Vagina (tissue), 2 donors: ENCODE measurements around the gene LRRC45.

ENCODE experiments used
- CTCF ChIP-seq, 3 experiments: fragments of 450-650 bp in 2 of 3; fragments of 200-600 bp in 1 of 3; sonication (generic) in 1 of 3; IDR thresholded peaks; one replicate each; pipeline ENCODE4 v1.5.1; 2017 to 2019; ENCODE audit warnings: antibody characterized with exemption in 3 of 3, mild to moderate bottlenecking in 2 of 3, moderate library complexity in 2 of 3
- POLR2A ChIP-seq, 2 donors: fragments of 450-650 bp; IDR thresholded peaks; one replicate each; pipeline ENCODE4 v1.6.1; 2017; ENCODE audit warnings: antibody characterized with exemption in 2 of 2, mild to moderate bottlenecking in 2 of 2, moderate library complexity in 2 of 2
- POLR2AphosphoS5 ChIP-seq, 2 donors: sonication (generic); formaldehyde crosslinking; IDR thresholded peaks; one replicate each; pipeline ENCODE4 v1.9.0; 2017; ENCODE audit warnings: antibody characterized with exemption in 2 of 2, mild to moderate bottlenecking in 2 of 2, low read depth in 1 of 2; ENCODE audit not compliant: insufficient read depth in 1 of 2

DNA sequence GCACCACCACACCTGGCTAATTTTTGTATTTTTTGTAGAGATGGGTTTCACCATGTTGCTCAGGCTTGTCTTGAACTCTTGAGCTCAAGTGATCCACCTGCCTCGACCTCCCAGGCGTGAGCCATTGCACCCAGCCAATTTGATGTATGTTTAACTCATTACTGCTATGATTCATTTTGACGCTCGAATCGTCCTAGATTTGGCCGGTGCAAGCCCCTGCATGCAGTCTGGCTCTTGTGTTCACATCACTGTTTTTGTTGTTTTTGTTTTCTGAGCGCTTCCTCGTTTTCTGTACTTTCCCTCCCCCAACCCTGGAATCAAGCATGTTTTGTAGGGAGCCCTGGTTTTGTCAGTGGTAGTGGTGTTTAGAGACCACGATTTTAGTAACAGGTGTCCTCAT, 50.3 kb downstream of the LRRC45 start:
- no peak for TF ChIP-seq POLR2A (IDR thresholded peaks at IDR 0.05)
- no peak for TF ChIP-seq CTCF (IDR thresholded peaks at IDR 0.05)
- no peak for TF ChIP-seq POLR2AphosphoS5 (IDR thresholded peaks at IDR 0.05; ENCODE audit: insufficient read depth in 1 of 2, low read depth in 1 of 2)
